Lower lobe of right lung (tissue), 2 donors: ENCODE results near the gene AFM. TPM values are rescaled to one million over a fixed set of nuclear protein-coding genes. Genes with fewer than 3 reads are reported as not detected.

Experiments
- ATAC-seq, 2 donors: fragments of 200-7000 bp; cut with Tn5 transposase; one replicate each; pipeline ENCODE4 v1.9.1; 2020 to 2022; ENCODE audit warnings: mild to moderate bottlenecking in 2 of 2, moderate library complexity in 2 of 2
- DNase-seq: peaks from one replicate; pipeline ENCODE4 v3.0.0-alpha.2; 2020
- H3K27ac ChIP-seq: fragments of 200-600 bp; one replicate; pipeline ENCODE4 v1.8.0; 2022
- H3K27me3 ChIP-seq: fragments of 200-600 bp; one replicate; pipeline ENCODE4 v1.8.0; 2022; ENCODE audit warnings: low read depth
- H3K36me3 ChIP-seq: fragments of 200-600 bp; one replicate; pipeline ENCODE4 v1.8.0; 2022; ENCODE audit warnings: mild to moderate bottlenecking
- H3K4me1 ChIP-seq: fragments of 200-600 bp; one replicate; pipeline ENCODE4 v1.8.0; 2022
- H3K4me3 ChIP-seq: fragments of 200-600 bp; one replicate; pipeline ENCODE4 v1.8.0; 2022; ENCODE audit warnings: mild to moderate bottlenecking
- H3K9me3 ChIP-seq: fragments of 200-600 bp; one replicate; pipeline ENCODE4 v1.8.0; 2022
- intact Hi-C: fragments of 100-400 bp; cut with DNase I; formaldehyde crosslinking; loops from one replicate; pipeline ENCODE4 v1.11.0; 2022
- total RNA-seq: library from RNA; stranded (reverse); fragmentation: NEBNext Ultra II Directional; extraction: Animal tissue kit (Norgen Biotek cat#: 25700); gene quantifications from one replicate; pipeline ENCODE4 v1.2.1, GENCODE V29; 2021
- TF ChIP-seq, protein P1 (sequence below): fragments of 200-600 bp; IDR thresholded peaks from one replicate; pipeline ENCODE4 v1.8.0; 2022; ENCODE audit warnings: antibody characterized with exemption, mild to moderate bottlenecking
- donor health status: DM: no; HTN: yes; CAD: no; lungs with severe emphysema.

AFM gene
- total RNA-seq, 1 donor from 2014 or later: not detected

DNA sequence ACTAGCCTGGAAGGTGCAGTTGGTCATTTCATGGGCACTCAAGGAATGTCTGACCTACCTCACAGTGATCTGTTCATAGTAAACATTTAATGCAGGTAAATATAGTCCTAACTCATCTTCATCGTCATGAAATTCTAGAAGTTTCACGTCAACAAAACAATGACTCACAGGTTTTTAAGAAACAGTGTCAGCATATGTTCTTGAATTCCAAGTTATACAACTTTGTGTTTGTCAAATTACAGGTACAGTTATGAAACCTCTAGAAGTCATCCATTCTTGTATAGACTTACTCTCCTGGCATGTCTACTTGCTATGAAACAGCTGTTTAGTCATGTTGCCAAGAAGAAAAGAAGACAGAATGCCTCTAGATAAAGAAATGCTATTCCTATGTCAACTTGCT, 46.6 kb downstream of the AFM start:
- intact Hi-C loops: no loop called here
- H3K27me3 ChIP-seq: no peaks in the 10 kb centered on the region
- no peak overlapping the region for H3K27ac ChIP-seq
- H3K9me3 ChIP-seq: no peaks in the 10 kb centered on the region
- H3K4me1 ChIP-seq: no peaks in the 10 kb centered on the region
- H3K4me3 ChIP-seq: no peak overlapping the region
- TF ChIP-seq, protein P1, sequence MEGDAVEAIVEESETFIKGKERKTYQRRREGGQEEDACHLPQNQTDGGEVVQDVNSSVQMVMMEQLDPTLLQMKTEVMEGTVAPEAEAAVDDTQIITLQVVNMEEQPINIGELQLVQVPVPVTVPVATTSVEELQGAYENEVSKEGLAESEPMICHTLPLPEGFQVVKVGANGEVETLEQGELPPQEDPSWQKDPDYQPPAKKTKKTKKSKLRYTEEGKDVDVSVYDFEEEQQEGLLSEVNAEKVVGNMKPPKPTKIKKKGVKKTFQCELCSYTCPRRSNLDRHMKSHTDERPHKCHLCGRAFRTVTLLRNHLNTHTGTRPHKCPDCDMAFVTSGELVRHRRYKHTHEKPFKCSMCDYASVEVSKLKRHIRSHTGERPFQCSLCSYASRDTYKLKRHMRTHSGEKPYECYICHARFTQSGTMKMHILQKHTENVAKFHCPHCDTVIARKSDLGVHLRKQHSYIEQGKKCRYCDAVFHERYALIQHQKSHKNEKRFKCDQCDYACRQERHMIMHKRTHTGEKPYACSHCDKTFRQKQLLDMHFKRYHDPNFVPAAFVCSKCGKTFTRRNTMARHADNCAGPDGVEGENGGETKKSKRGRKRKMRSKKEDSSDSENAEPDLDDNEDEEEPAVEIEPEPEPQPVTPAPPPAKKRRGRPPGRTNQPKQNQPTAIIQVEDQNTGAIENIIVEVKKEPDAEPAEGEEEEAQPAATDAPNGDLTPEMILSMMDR: no peak
- DNase-seq: no peak
- no peaks in the 10 kb centered on the region for H3K36me3 ChIP-seq
- ATAC-seq: no peak

DNA sequence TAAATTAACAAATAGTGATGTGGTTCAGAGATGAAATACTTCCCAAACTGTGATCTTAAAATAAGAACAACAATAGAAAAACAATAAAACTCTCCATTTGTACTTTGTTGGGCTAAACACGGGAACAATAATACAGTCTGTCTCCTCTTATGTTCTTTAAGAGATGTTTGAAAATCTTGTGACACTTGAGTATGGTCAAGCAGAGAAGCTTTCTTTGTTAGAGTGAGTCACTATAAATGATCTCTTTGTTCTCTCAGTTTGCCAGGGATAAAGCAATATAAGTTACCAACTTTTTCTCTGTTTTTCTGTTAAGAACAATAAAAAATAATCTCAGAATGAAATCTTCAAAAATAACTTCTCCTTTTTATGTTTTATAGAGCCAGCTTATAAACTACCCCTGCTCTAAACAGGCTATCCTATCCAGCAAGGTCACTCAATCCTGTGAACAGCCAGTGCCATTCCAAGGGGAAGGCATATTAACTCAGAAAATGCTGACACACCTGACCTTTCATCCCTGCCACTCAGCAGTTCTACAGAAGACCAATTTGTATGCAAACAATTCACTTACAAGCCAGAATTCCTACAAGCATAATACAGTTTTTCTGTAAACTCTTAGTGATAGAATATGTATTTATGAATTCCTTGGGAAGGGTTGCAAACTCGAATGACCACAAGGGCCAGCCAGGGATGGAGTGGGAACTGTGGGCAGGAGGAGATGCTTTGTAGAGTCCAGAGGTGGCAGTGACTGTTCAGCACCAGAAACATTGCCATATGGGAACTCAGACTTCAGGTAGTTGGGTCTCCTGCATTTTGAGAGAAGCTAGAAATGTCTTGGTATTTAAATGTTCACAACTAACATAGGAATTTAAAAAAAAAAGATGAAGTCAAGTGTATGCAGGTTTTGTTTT, 52.2 kb downstream of the AFM start:
- H3K27ac ChIP-seq: no peak overlapping the region
- intact Hi-C loops: no loop called here
- ATAC-seq (no peak), DNase-seq (no peak)
- no peaks in the 10 kb centered on the region for H3K27me3 ChIP-seq
- H3K9me3 ChIP-seq: no peaks in the 10 kb centered on the region
- H3K4me3 ChIP-seq: no peak overlapping the region
- H3K36me3 ChIP-seq: no peaks in the 10 kb centered on the region
- TF ChIP-seq, protein P1: no peak
- H3K4me1 ChIP-seq: no peaks in the 10 kb centered on the region

DNA sequence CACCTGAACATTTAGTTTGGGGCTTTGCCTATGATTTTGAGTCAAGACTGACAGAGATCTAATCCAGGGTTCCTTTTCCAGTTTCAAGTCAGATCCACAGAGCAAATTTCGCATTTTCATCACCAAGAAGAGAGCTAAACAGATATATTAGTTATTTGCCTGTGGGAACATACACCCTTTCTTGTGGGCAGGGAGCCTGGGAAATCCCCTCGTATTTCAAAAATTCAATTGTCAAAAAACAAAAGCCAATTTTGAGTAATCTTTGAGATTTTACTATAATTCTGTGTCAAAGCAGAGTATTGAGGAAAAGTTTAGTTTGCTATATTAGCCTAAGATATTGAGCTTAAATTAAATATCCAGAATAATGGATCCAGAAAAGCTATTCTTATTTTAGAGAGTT, 56.6 kb downstream of the AFM start:
- Histone ChIP-seq H3K27ac (no peak overlapping the region), H3K4me1 (no peaks in the 10 kb centered on the region), H3K27me3 (no peaks in the 10 kb centered on the region), H3K9me3 (no peaks in the 10 kb centered on the region), H3K36me3 (no peaks in the 10 kb centered on the region), H3K4me3 (no peak overlapping the region)
- TF ChIP-seq, protein P1: no peak
- intact Hi-C loops: no loop called here
- no peak for DNase-seq
- ATAC-seq: no peak

DNA sequence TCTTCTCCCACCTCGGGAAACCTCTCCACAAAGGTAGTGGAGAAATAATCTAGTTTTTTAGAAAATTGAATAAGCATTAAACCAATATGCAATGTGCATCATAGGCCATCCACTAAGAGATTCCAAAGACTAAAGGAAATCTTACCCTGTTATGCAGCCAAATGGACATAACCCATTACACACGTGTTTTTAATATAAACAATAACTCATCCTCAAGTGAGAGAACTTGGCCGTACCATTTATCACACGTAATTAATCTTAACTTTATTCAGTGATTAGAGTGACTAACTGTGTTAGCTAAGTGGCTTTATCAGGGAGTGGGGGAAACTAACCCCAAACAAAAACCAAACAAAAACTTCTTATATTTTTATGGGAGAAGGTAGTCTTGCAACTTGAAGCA, 57.8 kb downstream of the AFM start:
- no peak overlapping the region for H3K27ac ChIP-seq
- ATAC-seq (no peak), DNase-seq (no peak)
- H3K36me3 ChIP-seq: no peaks in the 10 kb centered on the region
- no peaks in the 10 kb centered on the region for H3K4me1 ChIP-seq
- TF ChIP-seq, protein P1: no peak
- intact Hi-C loops: no loop called here
- no peak overlapping the region for H3K4me3 ChIP-seq
- H3K27me3 ChIP-seq: no peaks in the 10 kb centered on the region
- H3K9me3 ChIP-seq: no peaks in the 10 kb centered on the region

DNA sequence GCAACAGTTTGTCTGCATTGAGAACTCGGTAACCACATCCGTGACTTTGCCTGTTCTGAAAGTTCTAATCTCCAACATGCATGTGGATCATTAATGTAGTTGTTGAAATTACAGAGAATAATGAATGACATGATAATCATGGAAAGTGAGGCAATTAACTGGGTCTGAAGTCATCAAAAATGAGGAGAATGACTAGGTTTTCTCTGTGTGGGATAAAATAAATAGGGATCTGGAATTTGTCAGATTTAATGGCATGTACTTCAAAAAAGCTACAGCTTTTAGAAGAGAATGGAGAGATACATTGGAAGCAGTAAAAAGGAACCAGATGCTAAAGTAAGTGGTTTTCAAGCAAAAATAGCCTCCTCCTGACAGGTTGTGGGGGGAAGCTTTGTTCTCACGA, 59.3 kb downstream of the AFM start:
- Histone ChIP-seq H3K9me3 (no peaks in the 10 kb centered on the region), H3K4me3 (no peak overlapping the region), H3K4me1 (no peaks in the 10 kb centered on the region), H3K27me3 (no peaks in the 10 kb centered on the region), H3K36me3 (no peaks in the 10 kb centered on the region), H3K27ac (no peak overlapping the region)
- ATAC-seq (no peak), DNase-seq (no peak)
- TF ChIP-seq, protein P1: no peak
- intact Hi-C loops: no loop called here
